Skin epidermis (tissue), 12 donors: ENCODE measurements around the gene NPC1L1.
"Not testable (repeated sequence)": the region's sequence is repeated elsewhere in the genome, so short reads cannot be mapped to it uniquely, and the experiment has no call there.

Experiments
- H3K27ac ChIP-seq, 21 experiments: fragments of 200-600 bp; sonication (generic) in 11 of 21; one replicate each; pipeline ENCODE4 v1.5.0; 2020; ENCODE audit warnings: mild to moderate bottlenecking in 3 of 21, inconsistent platforms in 2 of 21, moderate library complexity in 2 of 21
- H3K4me3 ChIP-seq, 7 experiments: fragments of 200-600 bp; sonication (generic) in 2 of 7; one replicate each; pipeline ENCODE4 v1.5.0; 2020; ENCODE audit warnings: inconsistent platforms in 2 of 7, mild to moderate bottlenecking in 2 of 7, moderate library complexity in 1 of 7

The NPC1L1 gene

DNA sequence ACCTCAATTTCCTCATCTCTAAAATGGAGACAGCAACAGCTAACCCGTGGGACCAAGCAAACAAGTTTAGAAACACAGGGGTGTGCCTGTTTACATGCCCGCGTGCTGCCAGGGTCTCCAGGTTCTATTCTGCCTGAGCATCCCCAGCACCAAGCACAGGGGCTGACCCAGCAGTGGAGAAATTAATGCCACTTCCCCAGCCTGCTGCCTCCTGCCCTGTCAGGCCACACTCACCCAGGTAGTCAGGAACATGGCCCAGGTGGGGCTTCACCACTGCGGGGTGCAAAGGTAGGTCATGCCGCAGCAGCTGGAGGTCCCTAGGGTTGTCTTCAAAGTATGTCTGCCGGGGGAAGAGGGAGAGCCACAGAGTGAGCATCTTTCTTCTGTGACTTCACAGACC is 26.8 kb upstream of the NPC1L1 start:
- Histone ChIP-seq H3K27ac (no peak overlapping the region), H3K4me3 (no peak overlapping the region)

DNA sequence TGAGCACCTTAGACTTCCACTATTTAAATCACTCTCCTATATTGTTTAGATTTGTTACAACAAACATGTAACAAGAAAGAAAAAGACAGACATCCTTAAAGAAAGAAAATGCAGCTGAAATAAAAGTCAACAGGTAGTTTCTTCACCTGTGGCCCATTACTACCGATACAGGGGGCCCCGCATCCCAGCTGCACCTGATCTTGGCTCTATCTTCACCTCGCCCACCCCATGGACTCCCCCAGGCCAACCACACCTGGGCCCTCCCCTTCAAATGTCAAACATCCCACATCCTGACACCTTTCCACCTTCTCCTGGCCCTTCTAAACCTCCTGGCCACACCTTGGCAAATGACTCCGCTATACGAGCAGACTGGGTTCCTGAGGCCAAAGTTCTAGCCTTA is 25.6 kb upstream of the NPC1L1 start:
- no peak overlapping the region for H3K27ac ChIP-seq
- H3K4me3 ChIP-seq = no peak overlapping the region

DNA sequence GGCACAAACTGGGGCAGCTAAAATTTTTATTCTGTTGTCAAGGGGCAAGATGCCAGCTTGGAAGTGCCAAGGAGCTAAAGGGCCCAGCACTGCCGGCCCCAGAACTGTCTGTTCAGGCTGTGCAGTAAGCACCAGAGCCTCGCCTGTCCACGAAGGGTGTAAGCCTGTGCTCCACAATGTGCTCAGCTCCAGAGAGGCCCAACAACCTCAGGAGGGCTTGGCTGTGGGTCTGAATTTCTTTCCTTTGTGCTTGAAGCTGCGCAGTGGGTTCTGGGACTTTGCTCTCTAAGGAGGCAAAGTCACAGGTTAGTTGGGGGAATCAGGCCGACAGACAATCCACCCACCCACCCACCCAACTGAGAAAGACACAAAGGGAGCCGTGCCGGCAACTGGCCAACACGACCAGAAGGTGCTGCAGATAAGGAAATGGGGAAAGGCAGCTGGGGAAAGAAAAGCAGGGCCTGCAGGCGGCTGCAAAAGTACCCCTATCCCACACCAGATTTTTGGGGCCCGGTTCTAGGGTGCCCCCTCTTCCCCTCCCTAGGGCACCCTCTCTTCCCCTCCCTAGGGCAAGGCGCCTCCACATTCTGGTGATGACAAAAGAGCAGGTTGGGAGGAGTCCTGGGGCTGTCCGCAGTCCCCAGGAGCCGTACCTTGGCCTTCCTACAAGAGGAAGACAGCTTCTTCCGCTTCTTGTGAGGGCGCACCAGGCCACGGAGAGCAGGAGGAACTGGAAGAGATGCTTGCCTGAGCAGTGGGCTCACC is 24.8 kb upstream of the NPC1L1 start:
- H3K4me3 ChIP-seq = no peak overlapping the region
- no peak overlapping the region for H3K27ac ChIP-seq

DNA sequence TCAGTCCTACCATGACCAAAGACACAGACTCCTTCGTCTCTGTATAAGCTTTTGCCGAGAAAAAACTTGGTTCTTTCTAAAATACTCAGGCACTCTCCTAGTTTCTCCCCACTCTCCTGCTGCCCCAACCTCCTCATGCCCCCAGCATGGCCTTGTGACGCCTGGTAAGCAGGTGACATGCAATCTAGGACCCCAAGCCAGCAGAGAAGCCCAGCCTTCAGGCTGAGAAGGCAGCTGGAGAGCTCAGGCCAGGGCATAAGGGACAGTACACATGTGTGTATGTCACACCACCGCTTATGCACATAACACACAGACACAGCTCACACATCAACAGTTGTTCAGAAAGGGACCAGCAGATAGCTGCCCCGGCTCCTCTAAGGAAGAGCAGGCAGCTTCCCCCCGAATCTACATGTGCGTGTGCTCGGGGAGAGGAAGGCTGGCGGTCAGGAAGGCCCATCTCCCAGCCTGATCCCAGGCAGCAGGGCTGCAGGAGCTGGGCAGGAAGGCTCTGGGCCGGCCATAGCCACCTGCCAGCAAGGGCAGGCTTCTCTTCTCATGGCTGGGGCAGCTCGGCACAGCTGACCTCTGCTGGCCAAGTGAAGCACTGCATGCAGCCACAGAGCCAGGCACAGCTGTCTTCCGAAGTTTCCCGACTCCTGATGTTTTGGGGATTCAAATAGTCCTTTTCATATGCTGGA is 24.1 kb upstream of the NPC1L1 start:
- Histone ChIP-seq H3K27ac (no peak overlapping the region), H3K4me3 (no peak overlapping the region)

DNA sequence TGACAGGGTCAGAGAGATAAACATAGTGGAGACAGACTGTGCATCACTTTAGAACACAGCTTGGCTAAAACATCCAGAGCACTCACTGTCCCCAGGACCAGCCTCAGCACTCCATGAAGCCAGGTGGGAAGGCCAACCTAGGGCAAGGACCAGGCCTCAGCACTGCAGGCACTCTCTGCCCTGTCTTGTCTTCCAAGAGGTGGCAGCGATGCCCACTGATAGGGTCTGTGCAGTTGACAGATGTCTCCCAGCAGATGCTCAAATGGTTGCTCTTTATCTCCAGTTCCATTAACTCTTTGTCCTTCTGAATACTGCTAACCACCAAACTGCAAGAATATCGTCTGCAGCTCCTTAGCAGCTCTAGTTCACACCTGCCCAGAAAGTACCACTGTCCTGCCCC is 23.5 kb upstream of the NPC1L1 start:
- Histone ChIP-seq H3K4me3 (no peak overlapping the region), H3K27ac (no peak overlapping the region)

DNA sequence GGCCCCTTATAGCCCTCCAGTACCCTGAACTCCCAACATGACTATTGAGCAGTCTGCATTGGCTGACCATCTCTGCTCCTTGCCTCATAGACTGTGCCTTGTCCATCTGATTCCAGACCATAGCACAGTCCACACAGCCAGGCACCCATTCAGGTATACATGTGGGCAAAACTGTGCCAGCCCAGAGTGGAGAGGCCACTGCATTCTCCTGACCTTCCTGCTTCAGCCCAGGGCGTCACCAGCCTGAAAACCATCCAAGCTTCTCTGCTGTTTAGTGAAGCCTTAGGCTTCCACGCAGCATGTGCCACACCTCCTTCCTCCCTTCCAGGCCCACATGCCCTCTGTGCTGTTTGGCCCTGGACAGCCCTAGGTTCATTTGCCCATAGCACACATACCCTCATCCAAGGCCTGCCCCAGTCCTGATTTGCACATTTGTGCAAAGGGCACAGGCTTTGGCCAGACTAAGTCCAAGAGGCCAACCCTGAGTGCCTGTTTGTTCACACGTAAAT is 22.1 kb upstream of the NPC1L1 start:
- no peak overlapping the region for H3K27ac ChIP-seq
- H3K4me3 ChIP-seq = no peak overlapping the region

DNA sequence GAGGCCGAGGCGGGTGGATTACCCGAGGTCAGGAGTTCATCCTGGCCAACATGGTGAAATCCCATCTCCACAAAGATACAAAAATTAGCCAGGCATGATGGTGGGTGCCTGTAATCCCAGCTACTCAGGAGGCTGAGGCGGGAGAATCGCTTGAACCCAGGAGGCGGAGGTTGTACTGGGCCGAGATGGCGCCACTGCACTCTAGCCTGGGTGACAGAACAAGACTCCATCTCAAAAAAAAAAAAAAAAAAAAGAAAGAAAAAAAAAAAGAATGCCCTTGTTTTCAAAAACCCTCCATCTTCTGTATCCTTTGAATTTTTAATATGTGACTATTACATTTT is 21.5 kb upstream of the NPC1L1 start:
- H3K4me3 ChIP-seq, H3K27ac ChIP-seq: not testable (repeated sequence)

DNA sequence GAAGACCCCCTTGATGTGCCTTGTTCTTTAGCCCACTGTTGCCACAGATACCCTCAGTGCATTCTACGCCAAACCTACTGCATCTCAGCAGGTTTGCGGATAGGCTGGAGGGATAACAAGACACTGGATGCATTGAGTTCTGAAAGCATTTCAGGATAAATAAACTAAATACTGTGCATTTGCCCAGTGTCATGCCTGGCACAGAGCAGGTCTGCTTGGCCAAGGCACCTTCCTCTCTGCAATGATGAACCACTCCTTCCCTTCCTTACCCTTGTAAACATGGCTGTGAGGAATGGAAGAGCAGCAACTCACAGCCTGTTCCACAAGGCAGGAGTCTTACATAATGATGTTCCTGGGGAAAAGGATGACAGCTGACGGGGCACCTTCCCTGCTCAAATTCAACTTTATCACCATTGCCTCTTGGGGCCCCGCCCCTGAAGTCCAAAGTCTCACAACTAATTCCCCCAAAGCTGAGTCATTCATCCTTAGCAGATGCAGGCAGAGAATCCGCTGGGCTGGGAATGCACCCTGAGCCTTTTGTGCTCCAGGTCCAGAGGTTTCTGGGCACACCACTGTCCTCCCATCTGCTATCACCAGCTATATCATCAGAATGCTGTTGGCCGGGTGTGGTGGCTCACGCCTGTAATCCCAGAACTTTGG is 21.0 kb upstream of the NPC1L1 start:
- Histone ChIP-seq H3K27ac (no peak overlapping the region), H3K4me3 (no peak overlapping the region)

DNA sequence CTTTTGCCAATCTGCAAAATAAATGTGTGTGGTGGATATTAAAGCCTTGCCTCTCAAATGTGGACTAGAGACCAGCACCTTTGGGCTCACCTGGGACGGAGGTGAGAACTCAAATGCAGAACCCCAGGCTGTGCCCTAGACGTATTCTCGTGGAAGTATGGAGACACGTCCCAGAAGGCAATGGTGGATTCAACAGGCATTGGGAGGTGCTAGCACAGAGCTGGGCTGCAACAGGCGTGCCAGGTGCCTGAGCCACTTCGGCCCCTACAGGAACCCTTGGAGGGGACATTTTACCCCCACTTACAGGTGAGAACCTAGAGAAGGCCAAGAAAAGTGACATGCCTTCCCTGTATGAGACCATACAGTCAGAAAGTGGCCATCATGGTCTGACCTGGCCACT is 20.4 kb upstream of the NPC1L1 start:
- H3K27ac ChIP-seq = no peak overlapping the region

DNA sequence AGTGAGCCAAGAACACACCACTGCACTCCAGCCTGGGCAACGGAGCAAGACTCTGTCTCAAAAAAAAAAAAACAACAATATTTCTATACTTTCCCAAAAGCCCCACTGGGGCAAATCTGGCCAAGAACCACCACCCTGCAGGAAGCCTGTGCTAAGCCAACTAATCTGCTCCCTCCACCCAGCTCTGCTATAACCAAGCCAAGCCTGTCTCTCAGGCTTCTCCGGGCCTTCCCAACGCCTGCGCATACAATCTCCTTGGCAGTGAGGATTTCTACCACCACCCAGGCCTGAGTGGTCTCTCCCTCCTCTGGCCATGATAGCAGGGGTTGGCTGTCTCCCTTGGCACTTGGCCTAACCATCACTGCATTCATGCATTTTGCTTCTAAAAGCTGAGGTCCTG is 18.4 kb upstream of the NPC1L1 start:
- H3K4me3 ChIP-seq = no peak overlapping the region
- H3K27ac ChIP-seq = no peak overlapping the region

More for the DNA sequence above, 20.4 kb upstream of the NPC1L1 start:
- H3K4me3 ChIP-seq = no peak overlapping the region

DNA sequence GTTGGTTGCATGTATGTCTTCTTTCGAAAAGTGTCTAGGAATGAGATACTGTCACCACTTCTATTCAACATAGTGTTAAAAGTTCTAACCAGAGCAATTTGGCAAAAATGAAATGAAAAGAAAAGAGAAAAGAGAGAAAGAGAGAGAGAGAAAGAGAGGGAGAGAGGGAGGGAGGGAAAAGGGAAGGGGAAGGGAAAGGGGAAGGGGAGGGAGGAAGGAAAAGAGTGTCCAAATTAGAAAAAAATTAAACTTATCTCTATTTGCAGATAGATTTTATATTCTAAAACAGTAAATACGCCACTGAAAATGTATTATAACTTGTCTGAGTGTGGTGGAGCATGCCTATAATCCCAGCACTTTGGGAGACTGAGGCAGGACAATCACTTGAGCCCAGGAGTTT is 16.4 kb upstream of the NPC1L1 start:
- no peak overlapping the region for H3K27ac ChIP-seq
- no peak overlapping the region for H3K4me3 ChIP-seq

DNA sequence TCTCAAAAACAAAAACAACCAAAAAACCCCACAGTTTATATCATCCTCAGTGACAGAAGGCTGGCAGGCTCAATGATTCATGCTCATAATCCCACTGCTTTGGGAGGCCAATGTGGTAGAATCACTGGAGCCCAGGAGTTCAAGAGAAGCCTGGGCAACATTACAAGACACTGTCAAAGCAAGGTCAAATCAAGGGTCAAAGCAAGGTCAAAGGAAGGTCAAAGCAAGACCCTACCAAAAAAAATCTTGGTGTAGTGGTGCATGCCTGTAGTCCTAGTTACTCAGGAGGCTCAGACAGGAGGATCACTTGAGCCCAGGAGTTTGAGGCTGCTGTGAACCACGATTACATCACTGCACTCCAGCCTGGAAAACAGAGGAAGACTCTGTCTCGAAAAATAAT is 14.2 kb upstream of the NPC1L1 start:
- H3K27ac ChIP-seq = no peak overlapping the region
- no peak overlapping the region for H3K4me3 ChIP-seq

DNA sequence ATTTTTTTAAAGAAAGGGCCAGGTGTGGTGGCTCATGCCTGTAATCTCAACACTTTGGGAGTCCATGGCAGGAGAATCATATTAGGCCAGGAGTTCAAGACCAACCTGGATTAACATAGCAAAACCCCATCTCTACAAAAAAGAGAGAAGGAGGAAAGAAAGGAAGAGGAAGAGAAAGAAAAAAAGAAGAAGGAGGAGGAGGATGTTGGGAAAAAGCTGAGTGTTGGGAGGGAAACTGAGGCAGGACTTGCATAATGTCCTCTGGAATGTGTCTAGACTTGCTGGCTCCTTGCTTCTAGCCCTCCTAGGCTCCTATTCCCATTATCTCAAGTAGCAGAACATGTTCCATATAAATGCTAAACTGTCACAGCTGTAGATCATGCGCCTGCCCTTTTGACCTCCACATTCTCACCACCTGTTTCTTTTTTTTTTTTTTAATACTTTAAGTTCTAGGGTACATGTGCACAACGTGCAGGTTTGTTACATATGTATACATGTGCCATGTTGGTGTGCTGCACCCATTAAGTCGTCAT is 11.4 kb upstream of the NPC1L1 start:
- H3K27ac ChIP-seq, H3K4me3 ChIP-seq: not testable (repeated sequence)

DNA sequence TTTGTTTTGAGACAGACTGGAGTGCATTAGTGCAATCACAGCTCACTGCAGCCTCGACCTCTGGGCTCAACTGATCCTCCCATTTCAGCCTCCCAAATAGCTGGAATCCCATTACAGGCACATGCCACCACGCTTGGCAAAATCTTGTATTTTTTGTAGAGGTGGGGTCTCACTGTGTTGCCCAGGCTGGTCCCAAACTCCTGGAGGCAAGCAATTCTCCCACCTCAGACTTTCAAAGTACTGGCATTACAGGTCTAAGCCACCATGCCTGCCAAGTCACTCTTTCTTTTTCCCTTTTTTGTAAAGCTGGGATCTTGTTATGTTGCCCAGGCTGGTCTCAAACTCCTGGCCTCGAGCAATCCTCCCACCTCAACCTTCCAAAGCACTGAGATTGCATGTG is 8.3 kb upstream of the NPC1L1 start:
- Histone ChIP-seq H3K27ac (no peak overlapping the region), H3K4me3 (no peak overlapping the region)

DNA sequence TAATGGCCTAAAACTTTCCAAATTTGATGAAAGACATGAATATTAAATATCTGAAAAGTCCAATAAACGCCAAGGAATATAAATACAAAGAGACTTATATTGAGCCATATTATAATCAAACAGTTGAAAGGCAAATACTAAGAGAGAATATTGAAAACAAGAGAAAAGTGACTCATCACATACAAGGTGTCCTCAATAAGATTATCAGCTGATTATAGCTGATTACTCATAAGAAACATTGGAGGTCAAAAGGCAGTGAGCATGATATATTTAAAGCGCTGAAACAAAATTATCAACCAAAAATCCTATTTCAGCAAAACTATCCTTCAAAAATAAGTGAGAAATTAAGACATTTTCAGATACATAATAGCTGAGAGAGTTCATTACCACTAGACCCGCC is 7.8 kb upstream of the NPC1L1 start:
- no peak overlapping the region for H3K27ac ChIP-seq

DNA sequence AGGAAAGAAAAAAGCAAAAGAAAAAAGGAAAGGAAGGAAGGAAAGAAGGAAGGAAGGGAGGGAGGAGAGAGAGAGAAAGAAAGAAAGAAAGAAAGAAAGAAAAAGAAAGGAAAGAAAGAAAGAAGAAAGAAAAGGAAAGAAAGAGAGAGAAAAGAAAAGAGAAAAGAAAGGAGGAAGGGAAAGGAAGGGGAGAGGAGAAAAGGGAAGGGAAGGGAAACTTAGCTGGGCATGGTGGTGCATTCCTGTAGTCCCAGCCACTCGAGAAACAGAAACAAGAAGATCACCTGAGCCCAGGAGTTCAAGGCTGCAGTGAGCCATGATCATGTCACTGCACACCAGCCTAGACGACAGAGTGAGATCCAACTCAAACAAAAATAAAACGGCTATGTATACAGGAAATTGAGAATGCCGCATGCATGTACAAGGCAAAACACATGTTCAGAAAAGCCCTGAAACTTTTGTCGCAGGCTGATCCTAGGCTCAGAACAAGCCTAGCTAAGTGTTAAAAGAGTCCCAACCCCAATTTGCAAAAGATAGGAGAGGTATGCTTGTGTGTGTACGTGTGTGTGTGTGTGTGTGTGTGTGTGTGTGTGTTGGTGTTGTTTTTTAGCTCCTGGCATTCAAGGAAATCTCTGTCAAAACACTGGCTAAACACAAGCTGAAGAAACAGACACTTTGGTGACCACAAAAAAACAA is 6.6 kb upstream of the NPC1L1 start:
- H3K27ac ChIP-seq = no peak overlapping the region
- no peak overlapping the region for H3K4me3 ChIP-seq

More for the DNA sequence above, 7.8 kb upstream of the NPC1L1 start:
- H3K4me3 ChIP-seq = no peak overlapping the region

DNA sequence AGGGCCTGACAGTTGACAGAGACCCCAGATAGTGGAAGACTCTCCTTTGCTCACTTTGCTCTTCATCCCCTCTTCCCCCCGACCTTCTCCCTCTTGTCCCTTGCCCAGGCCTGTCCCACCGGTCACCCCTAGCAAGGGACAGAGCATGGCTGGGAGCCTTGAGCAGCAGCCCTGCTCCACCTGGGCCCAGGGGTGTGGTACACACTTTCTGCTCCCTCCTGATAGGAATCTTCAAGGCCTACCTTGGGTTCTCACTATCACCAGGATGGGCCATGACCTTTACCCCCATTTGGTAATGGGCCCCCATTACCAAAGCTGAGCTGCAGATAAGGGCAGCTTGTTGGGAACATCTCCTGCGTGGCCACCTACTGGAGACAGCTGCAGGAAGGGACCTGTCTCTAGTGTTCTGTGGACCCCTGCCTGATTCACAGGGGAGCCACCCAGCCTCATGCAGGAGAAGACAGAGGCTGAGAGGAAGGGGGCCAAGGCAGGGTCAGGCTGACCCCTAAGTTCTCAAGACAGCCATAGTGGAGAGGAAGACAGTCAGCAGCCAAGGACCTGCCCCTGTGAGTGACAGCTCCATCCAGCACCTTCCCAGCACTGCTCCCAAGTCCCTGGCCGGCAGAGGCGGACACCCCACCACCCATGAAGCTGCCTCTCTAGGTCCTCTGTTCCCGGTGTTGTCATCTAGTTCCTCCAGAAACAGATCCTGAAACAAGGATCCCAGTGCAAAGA is 913 bp upstream of the NPC1L1 start:
- no peak overlapping the region for H3K27ac ChIP-seq
- no peak overlapping the region for H3K4me3 ChIP-seq

DNA sequence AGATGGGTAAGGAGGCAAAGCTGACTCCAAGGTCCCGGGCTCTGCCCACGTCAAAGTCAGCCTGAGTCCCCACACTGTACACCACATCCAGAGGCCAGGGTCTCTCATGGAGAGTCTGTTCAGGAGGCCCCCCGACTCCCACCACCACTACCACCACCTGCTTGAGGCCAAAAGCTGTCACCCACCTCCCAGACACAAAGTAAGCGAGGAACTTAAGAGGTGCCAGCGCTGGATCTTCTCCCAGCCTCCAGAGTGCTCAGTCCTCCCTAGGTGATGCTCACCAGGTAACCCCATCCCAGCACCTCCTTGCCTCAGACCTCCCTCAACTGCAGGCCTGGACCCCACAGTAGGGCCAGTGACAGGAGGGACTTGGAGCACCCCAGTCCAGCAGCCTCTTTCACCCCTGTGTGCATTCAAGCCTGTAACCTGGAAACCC is 520 bp downstream of the NPC1L1 start:
- no peak overlapping the region for H3K27ac ChIP-seq
- H3K4me3 ChIP-seq = no peak overlapping the region

DNA sequence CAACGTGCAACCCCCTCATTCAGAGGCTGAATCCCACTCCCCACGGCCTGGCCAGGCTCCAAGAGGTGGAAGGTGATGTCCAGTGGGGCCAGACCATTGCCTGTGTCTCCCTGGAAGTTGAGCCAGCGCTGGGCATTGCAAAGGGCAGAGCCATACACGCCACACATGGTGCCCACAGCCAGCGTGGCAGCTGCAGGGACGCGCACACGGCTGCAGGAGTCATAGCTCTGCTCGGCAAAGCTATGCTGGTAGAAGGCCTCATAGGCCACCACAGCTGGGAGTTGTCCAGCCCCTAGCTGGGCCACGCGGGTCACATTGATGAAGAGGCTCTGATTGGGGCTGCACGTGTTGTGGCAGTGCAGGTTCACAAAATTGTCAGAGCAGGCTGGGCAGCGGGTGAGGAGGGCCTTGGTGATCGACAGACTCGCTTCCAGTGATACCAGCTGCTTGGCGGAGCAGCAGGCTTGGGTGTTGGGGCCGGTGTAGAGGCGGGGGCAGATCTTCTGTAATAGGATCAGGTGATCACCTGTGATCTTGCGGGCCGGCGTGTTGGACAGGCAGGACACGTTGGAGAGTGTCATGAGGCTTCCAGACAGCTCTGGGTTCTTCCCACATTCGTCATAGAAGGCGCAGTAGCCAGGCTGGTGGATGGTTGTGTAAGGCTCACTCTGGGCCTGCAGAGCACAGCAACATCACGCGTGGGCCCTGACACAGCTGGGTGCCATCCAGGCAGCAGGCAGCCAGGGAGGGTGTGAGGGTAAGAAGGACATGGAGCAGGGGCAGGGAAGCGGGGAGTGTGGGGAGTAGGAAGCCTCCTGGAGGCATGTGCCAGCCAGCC is 1.2 kb downstream of the NPC1L1 start:
- H3K4me3 ChIP-seq = no peak overlapping the region

More for the DNA sequence above, 1.2 kb downstream of the NPC1L1 start:
- H3K27ac ChIP-seq = no peak overlapping the region
